Activated CD8-positive, alpha-beta memory T cell treated with anti-CD3 and anti-CD28 coated beads, Interleukin-2, amount 50 U/mL, for 48 hours (primary cell): ENCODE data around the gene MAGI3.
"Not testable (repeated sequence)": the region's sequence is repeated elsewhere in the genome, so short reads cannot be mapped to it uniquely, and the experiment has no call there.

Experiments used
- DNase-seq: peaks from one replicate; pipeline ENCODE4 v3.0.0-alpha.2; 2020

The MAGI3 gene

DNA sequence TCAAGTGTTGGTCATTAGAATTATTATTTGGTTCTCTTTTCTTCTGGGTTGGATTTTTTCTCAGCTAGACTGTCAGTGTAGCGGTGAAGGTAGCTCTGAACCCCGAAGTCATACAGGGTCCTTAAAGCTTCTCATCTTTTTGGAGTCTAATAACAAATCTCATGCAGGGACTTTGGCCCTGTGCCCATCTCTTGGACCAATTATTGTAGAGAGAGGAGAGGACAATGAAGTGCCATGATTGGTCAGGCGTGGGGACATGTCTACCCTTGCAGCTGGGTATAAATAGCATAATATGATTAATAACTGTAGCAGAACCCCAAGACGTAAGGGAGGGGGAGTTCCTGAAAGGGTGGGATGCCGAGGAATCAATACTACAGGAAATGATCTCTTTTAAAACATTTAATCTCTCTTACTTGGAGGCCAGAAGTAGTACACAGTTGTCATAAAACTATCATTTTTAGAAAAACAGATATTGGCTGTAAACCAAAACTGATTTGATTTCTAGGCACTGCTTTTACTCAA lies 8.8 kb downstream of the MAGI3 start:
- DNase-seq: no peak

DNA sequence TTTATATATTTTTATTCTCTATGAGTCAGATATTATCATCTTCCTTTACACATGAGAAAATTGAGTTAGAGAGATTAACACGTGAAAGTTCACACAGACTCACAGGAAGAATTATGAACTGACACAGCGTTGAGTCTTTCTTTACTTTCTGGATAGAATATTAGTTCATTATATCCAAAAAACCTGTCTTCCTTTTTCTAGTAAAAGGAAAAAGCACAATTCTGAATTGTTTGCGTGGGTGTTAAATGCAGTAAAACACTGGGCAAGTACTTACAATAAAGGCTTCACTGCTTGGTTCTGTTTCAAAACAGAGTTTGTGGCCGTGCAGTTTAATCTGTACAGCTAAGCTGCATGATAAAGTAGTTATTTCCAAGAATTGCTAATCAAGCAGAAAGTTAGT lies 10.8 kb downstream of the MAGI3 start:
- DNase-seq: no peak

DNA sequence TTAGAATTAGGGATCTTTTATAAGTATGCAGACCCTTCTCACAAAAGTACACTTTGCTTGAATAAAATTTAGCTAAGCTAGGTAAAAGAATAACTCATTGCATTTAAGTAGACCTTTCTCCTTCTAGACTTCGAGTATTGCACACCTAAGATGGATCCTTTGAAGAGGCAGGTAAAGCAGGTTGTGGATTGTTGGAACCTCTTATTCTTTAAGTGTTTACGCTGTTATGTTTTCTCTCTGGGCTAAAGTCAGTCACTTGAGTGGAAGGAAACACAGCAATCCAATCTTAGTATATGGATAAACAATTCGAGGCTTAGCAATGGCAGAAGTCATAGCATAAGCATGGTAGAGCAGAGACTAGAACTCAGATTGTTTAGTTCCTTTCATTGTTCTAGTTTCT lies 11.4 kb downstream of the MAGI3 start:
- no peak for DNase-seq

DNA sequence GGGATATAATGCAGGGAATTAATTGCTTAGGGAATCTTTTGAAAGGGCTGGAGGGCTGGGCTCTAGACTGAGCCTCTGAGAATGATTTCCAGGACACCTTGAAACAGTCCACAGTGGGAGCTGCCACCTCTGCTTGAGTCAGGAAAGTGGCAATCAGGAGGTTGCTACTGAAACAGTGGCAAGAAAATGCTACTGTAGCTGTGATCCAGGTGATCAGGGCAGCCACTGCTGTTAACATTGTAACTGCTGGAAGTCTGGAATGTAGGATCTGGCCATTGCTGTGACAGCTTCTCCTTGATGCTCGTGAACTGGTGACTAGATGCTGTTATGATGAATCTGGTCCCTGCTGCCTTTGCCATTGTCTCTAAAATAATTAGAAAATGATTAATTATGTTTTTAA lies 12.8 kb downstream of the MAGI3 start:
- DNase-seq: no peak

DNA sequence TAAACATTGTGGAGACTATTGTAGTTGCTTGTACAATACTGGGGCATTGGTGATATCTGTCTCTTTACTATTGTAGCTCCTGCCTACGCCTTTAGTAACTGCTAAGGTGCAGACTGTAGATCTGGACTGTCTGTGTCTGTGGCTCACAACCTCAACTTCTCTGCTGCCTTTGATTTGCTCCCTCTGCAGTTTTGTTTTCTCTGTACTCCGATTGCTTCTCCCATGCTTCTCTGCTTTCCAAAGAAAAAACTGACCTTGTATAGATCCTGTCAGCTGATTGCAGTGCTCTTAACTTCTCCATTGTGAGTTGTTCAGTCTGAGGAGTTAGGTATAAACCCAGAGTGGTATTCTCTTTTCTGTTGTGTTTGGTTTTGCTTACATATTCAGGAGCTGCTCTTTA lies 15.3 kb downstream of the MAGI3 start:
- no peak for DNase-seq

DNA sequence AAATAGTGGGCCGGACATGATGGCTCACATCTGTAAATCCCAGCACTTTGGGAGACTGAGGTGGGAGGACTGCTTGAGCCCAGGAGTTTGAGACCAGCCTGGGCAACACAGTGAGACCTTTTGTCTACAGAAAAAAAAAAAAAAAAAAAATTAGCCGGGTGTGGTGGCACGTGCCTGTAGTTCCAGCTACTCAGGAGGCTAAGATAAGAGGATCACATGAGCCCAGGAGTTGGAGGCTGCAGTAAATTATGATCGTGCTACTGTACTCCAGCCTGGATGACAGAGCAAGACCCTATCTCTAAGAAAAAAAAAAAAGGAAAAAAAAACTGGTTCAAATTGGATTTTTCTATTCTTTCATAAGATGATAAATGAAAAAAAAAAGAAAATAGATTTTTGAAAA lies 15.8 kb downstream of the MAGI3 start:
- DNase-seq: not testable (repeated sequence)

DNA sequence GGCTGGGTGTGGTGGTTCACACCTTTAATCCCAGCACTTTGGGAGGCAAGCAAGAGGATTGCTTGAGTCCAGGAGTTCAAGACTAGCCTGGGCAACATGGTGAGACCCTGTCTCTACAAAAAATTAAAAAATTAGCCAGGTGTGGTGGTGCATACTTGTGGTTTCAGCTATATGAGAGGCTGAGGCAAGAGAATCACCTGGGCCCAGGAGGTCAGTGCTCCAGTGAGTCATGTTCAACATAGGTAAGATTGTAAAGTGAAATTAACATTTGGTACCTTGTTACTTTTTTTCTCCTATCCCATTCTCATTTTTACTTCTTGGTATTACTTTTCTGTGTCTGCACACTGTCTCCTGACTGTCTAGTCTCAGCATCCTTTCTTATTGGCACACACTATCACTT lies 19.0 kb downstream of the MAGI3 start:
- no peak for DNase-seq

DNA sequence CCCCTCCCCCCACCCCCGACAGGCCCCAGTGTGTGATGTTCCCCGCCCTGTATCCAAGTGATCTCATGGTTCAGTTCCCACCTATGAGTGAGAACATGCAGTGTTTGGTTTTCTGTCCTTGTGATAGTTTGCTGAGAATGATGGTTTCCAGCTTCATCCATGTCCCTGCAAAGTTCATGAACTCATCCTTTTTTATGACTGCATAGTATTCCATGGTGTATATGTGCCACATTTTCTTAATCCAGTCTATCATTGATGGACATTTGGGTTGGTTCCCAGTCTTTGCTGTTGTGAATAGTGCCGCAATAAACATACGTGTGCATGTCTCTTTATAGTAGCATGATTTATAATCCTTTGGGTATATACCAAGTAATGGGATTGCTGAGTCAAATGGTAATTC lies 21.7 kb downstream of the MAGI3 start:
- DNase-seq: not testable (repeated sequence)

DNA sequence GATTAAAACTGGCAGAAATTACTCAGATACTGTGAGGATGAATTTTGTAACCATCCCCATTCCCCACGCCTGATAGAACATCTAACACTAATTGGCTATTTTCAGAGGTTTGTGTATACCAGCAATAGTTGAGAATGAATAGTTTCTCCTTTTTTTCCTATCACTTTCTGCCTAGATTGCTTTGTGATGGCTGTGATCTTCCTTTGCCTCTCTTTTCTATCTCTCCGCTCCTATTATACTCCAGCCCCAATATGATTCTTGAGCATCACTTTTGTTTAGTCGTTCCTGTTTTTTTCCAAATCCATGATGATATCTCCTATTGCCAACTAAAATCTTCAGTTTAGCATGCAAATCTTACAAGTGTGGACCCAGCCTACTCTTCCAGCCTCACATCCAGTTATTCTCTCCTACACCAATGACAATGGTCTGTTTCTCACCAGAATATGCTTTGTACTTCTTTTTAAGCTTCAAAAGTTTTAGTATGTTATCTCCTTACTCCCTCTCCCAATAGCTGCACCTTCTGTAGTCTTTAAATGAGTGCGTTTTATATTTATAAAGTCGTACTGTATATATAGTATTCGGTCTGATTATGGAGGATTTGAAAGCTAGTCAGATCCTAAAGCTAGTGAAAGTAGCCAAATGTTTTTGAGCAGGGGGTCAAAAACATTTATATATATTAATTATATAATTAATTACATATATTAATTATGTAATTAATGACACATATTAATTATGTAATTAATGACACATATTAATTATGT lies 25.2 kb downstream of the MAGI3 start:
- DNase-seq: no peak

DNA sequence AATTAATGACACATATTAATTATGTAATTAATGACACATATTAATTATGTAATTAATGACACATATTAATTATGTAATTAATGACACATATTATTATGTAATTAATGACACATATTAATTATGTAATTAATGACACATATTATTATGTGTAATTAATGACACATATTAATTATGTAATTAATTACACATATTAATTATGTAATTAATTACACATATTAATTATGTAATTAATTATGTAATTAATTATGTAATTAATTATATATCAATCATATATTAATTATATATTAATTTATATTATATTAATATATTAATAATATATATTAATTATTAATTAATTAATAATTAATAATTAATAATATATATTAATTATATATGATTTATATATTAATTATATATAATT lies 25.8 kb downstream of the MAGI3 start:
- not testable (repeated sequence) for DNase-seq

DNA sequence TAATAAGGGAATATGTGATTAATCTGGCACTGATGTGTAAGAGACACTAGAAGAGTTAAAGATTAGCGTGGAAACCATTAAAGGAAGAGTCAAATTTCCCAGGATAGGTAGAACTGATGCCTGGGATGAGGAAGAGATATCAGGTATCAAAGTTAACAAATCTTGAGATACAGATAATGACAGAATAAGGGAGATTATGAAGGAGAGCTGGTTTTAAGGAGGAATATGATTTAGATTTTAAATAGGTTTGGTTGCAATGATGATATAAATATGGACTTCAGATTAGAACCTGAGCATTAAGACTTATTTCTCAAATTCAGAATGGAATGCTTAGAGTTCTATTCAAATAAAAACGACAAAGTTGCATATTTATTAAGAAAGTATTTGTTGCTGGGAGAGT lies 26.2 kb downstream of the MAGI3 start:
- DNase-seq: no peak

DNA sequence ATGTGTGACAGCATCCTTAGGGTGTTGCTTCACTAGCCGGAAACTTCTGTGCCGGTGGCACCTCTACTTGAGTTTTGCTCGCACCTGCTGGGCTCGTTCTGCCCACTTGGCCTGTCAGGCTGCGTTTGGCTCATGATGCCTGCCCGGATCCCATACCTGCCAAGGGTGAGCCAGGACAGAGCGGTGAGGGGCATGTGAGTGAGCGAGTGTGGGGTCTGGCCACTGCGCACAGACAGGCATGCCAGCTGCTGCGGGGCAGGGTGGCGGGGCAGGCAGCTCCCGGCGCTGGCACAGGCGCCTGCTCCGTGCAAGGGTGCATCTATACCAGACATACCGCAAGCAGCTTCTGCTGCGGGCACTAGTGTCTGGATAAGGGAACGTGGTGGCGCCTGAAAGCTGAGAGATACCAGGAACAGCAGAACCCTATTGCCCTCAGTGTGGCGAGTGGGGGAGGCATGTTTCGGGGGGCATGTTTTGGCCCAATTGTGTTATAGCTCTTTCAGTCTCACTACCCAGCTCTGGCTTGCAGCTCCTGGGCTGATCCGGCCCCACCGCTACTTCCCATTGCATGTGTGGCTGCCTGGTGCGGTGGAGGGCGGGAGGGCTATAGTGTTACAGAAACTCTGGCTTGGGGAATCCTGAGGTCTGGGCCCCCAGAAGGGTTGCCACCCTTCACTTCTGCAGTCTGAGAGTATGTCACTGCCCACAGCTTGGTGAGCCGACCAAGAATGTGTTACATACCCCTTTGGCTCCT lies 32.2 kb downstream of the MAGI3 start:
- DNase-seq: no peak

DNA sequence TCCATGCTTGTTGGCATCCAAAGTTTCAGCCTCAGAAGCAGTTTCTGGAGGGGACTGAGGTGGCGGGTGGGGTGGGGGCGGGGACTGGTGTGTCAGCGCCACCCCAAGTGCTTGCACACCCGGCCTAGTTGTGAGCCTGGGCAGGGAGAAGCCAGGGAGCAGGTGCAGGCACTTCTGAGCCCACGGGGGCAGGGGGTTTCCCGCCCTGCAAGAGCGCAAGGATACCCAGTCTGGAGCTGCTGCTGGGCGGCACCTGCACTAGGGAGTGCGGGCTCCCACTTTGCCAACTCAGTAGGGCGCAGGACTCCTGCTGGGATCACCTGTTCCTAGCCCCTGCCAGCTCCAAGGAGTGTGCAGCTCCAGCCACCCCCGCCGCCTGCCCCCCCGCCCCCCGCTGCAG lies 33.5 kb downstream of the MAGI3 start:
- DNase-seq: no peak

DNA sequence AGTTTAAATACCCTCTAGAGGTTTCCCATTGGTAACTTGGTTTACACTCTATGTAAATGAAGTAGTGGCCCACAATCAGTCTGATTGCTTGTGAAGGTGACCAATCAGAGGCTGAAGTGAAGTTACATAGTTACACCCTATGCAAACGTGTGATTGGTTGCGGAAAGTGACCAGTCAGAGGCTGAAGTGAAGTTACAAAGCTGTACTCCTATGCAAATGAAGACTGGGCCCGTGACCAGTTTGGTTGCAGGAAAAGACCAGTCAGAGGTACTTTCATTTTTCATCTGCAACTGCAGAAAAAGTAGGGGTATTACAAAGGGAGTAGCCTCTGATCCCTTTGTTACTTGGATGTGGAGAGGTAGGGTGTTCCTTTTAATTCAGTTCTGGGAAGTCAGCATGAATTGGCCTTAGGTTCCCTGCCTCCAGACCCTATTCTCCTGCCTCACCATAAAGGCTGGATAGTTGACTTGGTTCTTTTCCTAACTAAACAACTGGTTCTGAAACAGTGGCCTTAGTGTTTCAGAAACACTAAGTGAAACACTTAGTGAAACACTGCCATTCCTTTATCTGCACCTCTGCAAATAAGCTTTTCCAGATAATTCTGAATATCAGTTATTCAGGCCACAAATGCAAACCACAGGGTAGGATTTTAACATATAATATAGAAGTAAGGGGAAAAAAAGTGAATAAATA lies 39.3 kb downstream of the MAGI3 start:
- DNase-seq: no peak

DNA sequence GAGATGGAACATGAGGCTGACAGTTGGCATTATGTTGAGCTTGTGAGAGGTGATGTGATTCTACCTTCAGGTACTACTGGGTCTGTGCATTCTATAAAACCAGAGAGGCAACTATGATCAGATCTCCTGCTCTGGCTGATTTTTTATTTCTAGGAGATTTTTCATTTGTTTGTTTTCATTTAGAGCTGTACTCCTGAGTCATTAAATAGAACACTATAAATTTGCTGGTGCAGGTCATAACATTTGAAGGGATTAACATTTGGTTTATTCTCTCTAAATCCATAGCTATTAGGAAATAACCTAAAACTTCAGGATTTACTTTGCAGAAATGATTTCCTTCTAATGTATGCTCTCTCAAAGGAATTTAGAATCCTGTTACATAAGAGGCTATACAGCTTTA lies 42.9 kb downstream of the MAGI3 start:
- DNase-seq: no peak

DNA sequence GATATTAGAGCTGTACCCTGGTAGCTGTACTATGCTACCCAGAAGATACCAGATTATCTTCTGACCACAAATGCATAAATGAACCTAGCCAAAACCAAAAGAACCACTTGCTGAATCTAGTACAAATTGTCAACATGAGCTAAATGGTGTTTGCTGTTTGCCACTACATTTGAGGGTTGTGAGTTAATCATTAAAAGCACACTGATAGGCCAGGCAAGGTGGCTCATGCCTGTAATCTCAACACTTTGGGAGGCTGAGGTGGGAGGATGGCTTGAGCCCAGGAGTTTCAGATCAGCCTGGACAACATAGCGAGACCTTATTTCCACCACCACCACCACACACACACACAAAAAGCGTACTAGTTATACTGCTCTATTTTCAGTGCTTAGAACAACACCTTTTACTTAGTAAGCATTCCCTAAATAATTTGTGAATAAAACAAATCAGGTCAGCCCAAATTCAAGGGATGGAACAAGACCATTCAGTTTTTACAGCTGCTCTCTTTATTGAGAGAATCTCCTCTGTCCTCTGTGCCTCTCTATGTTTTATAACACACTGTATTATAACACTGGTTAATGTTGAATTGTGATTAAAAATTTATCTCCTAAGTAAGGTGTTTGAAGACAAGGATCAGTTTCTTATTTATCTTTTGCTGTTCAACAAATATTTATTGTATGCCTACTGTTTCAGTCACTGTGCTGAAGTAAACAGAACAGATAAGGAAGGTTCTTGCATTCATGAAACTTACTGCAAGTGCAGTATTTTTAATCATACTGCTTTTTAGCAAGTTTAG lies 44.0 kb downstream of the MAGI3 start:
- no peak for DNase-seq

DNA sequence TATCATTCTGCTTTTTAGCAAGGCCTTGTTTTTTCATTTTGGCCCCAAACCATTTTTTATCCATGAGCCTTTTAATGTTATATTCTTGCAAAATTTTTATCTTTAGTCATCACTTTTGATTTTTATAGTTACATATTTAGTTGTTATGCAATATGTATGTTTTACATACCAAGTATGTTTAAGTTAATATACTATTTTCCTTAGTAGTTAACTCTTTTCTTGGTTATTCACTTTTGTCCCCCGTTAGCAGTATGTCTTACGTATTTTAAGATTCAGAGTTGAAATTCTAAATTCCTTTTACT lies 44.5 kb downstream of the MAGI3 start:
- DNase-seq: no peak

DNA sequence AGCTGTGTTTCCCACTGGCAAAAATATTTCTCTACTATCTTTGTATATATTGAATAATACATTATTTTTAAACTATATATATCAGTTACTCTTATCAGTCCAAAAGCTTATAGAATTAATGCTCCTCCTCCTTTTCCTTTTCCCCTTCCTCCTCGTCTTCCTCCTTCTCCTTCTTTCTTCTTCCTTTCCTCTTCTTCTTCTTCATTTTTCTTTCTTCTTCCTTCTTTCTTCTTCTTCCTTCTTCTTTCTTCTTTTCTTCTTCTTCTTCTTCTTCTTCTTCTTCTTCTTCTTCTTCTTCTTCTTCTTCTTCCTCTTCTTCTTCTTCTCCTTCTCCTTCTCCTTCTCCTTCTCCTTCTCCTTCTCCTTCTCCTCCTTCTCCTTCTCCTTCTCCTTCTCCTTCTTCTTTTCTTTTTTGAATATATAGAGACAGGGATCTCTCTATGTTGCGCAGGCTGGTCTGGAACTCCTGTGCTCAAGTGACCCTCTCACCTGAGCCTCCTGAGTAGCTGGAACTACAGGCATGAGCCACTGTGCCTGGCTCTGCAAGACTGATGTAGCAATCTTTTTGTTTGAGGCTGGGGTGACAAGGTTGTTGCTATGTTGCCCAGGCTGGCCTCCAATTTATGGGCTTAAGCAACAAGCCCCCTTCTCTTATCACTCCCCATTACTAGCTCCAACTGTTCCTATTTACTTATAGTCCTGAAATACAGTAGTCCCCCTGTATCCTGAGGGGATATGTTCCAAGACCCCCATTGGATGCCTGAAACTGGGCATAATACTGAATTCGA lies 47.4 kb downstream of the MAGI3 start:
- no peak for DNase-seq

DNA sequence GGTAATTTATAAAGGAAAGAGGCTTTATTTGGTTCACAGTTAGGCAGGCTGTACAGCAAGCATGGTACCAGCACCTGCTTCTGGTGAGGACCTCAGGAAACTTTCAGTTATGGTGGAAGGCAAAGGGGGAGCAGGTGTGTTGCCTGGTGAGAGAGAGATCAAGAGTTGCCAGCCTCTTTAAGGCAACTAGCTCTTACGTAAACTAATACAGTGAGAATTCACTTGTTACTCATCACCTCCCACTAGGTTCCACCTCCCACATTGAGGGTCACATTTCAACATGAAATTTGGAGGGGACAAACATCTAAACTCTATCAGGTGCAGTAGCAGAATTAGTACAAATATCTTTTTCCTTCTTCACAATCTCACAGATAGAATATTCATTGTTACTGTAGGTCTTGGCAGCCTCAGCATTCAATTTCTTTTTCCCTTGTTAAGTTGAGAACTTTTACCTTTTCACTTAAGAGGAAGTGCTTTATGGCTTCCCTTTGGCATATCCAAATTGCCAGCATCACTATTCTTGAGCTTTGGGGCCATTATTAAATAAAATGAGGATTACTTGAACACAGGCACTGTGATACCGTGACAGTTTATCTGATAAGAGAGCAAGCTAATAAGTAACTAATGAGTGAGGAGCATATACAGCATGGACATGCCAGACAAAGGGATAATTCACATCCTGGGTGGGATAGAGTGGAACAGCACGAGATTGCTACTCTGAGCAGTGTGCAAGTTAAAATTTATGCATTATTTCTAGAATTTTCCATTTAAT lies 48.4 kb downstream of the MAGI3 start:
- DNase-seq: no peak

DNA sequence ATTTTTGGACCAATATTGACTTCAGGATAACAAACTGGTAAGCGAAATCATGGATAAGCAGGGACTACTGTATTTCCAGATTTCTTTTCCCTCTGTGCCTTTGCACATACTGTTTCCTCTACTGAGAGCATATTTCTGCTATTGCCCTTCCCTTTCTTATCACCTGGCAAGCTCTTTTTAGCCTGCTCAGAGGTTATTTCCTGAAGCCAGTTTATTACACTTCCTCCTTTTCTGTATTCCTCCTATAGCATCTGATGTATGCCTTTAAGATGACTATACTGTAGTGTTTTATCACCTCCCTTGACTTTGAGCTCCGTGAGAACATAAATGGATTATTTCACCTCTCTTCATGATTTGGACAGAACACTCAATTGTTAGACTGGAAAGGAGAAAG lies 49.0 kb downstream of the MAGI3 start:
- no peak for DNase-seq

DNA sequence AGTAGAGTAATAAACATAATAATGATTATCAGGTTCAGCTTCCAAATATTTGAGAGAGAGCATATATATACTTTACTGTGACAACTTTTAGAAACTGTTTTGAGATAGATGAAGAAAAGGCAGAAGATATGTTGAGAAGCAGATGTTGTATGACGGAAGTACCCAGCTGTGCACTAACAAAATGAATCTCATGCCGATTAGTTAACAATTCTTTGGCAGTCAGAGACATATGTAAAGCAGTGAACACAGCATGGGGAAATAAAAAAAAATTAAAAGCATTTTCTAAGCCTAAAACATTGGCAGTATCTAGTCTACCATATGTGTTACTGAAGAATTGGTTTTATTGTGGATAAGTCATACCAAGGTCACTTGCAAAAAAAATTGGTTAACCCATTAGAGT lies 51.8 kb downstream of the MAGI3 start:
- no peak for DNase-seq

DNA sequence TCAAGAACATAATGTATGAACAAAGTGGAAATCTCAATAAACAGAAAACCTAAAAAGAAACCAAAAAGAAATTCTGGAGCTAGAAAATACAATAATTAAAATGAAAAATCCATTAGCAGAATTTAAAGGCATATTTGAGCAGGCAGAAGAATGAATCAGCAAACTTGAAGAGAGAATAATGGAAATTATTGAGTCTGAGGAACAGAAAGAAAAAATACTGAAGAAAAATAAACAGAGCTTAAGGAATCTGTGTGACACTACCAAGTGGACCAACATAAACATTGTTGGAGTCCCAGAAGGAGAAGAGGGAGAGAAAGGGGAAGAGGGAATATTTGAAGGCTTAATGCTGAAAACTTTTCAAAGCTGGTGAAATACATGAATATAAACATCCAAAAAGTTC lies 54.5 kb downstream of the MAGI3 start:
- DNase-seq: no peak
